Astrocyte (in vitro differentiated cells and primary cell): ENCODE data around the gene GAS2L1. TPM values are rescaled to one million over a fixed set of nuclear protein-coding genes. Genes with fewer than 3 reads are reported as not detected.

ENCODE experiments used
- DNase-seq: peaks from one replicate; pipeline ENCODE4 v3.0.0-alpha.2; 2010; ENCODE audit warnings: low read depth
- FAIRE-seq: peaks from 2 replicates; lab custom pipeline; 2011; peaks lifted over from hg19 to GRCh38; lab: Jason Lieb, UNC
- H2AFZ ChIP-seq: 2 replicates; pipeline ENCODE4 v1.6.0; 2012; ENCODE audit warnings: low read depth, low read length, inconsistent platforms
- H3K27ac ChIP-seq: 2 replicates; pipeline ENCODE4 v1.5.1; 2011; ENCODE audit warnings: low read depth, low read length, inconsistent platforms
- H3K27me3 ChIP-seq: 2 replicates; pipeline ENCODE4 v1.6.0; 2011; ENCODE audit warnings: low read length, inconsistent platforms; ENCODE audit not compliant: insufficient read depth
- H3K36me3 ChIP-seq: 2 replicates; pipeline ENCODE4 v1.5.1; 2011; ENCODE audit warnings: low read length, inconsistent platforms; ENCODE audit not compliant: insufficient read depth
- H3K4me1 ChIP-seq: 2 replicates; pipeline ENCODE4 v1.5.1; 2011; ENCODE audit warnings: low read length, inconsistent platforms; ENCODE audit not compliant: insufficient read depth
- H3K4me2 ChIP-seq: 2 replicates; pipeline ENCODE4 v1.6.0; 2012; ENCODE audit warnings: low read length, inconsistent platforms
- H3K4me3 ChIP-seq: 2 replicates; pipeline ENCODE4 v1.5.1; 2011; ENCODE audit warnings: low read depth, mild to moderate bottlenecking, low read length, inconsistent platforms; ENCODE audit not compliant: insufficient read depth
- H3K79me2 ChIP-seq: 2 replicates; pipeline ENCODE4 v1.6.0; 2012; ENCODE audit warnings: mild to moderate bottlenecking, low read length, inconsistent platforms; ENCODE audit not compliant: insufficient read depth
- H3K9ac ChIP-seq: 2 replicates; pipeline ENCODE4 v1.6.0; 2012; ENCODE audit warnings: mild to moderate bottlenecking, low read length, inconsistent platforms
- H3K9me3 ChIP-seq: 2 replicates; pipeline ENCODE4 v1.5.1; 2012; ENCODE audit warnings: low read depth, mild to moderate bottlenecking, low read length, inconsistent platforms; ENCODE audit not compliant: insufficient read depth
- H4K20me1 ChIP-seq: 2 replicates; pipeline ENCODE4 v1.6.0; 2012; ENCODE audit warnings: low read length, inconsistent platforms; ENCODE audit not compliant: insufficient read depth
- H3K27ac Mint-ChIP-seq: one replicate; pipeline ENCODE4 v1.8.0; 2021; ENCODE audit warnings: mild to moderate bottlenecking, mixed read lengths; ENCODE audit not compliant: unreplicated experiment
- H3K27me3 Mint-ChIP-seq: one replicate; pipeline ENCODE4 v1.8.0; 2021; ENCODE audit warnings: low read depth, mixed read lengths; ENCODE audit not compliant: unreplicated experiment
- H3K36me3 Mint-ChIP-seq: one replicate; pipeline ENCODE4 v1.8.0; 2021; ENCODE audit warnings: low read depth, mixed read lengths; ENCODE audit not compliant: unreplicated experiment
- H3K4me1 Mint-ChIP-seq: one replicate; pipeline ENCODE4 v1.8.0; 2021; ENCODE audit warnings: low read depth, mixed read lengths; ENCODE audit not compliant: unreplicated experiment
- H3K4me3 Mint-ChIP-seq: one replicate; pipeline ENCODE4 v1.8.0; 2021; ENCODE audit warnings: mild to moderate bottlenecking, moderate library complexity, mixed read lengths; ENCODE audit not compliant: unreplicated experiment
- H3K9me3 Mint-ChIP-seq: one replicate; pipeline ENCODE4 v1.8.0; 2021; ENCODE audit warnings: mild to moderate bottlenecking, mixed read lengths; ENCODE audit not compliant: unreplicated experiment
- EZH2 ChIP-seq: IDR thresholded peaks from 2 replicates; pipeline ENCODE4 v1.6.1; 2012; ENCODE audit warnings: mild to moderate bottlenecking, low read length, inconsistent platforms; ENCODE audit not compliant: insufficient read depth
- total RNA-seq: library from RNA; stranded (reverse); gene quantifications from 2 replicates; pipeline ENCODE4 v1.2.1, GENCODE V29; 2021
- TF ChIP-seq, protein P1 (sequence below): IDR thresholded peaks from 2 replicates; pipeline ENCODE4 v1.5.1; 2011; ENCODE audit warnings: low read depth, mild to moderate bottlenecking, inconsistent platforms, low read length, moderate library complexity; ENCODE audit not compliant: insufficient read depth

The GAS2L1 gene
- total RNA-seq, 1 donor from 2014 or later = 24.3 TPM

DNA sequence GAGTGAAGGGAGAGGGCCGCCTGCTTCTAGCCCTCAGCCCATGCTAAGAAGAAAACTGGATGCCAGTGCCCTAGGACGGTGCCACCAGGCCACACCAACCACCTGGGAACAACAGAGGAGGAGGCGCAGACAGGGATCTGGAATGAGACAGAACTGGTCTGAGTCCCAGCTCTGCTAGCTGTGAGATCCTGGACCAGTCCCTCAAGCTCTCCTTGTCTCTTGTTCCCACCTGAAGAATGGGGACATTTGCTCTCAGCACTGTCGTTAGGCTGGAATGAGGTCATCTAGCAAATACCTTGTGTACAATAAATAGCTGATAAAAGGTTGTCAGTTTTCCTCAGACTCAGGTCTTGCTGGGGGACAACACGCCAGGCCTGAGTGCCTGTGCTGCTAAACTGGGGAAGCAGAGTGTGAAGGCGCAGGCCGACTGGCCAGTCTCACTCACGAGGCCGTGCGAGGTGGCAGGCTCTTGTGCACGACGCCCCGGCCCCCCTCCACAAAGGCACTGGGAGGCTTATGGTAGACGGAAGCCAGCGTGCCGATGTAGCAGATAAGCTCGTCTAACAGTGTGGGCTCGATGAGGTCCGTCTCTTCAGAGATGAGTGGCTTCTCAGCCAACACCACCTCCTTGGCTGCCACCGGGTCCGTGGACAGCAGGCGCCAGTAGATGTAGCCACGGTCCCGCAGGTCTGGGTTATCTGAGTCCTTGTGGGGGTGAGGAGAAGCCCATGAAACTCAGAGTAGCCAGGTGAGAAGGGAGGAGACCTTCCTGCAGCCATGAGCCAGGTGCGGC lies 34.8 kb downstream of the GAS2L1 start:
- Histone ChIP-seq H2AFZ (no peak overlapping the region), H3K9me3 (no peaks in the 10 kb centered on the region), H4K20me1 (peaks cover 37% of the 10 kb centered on the region), H3K4me3 (no peak overlapping the region), H3K4me2 (no peak overlapping the region), H3K27me3 (no peaks in the 10 kb centered on the region), H3K36me3 (peaks cover 19% of the 10 kb centered on the region), H3K4me1 (peaks cover 21% of the 10 kb centered on the region), H3K27ac (no peak overlapping the region), H3K79me2 (no peaks in the 10 kb centered on the region), H3K9ac (no peak overlapping the region)
- H3K27me3 Mint-ChIP-seq = no peaks in the 10 kb centered on the region
- no peaks in the 10 kb centered on the region for H3K9me3 Mint-ChIP-seq
- peaks cover 8% of the 10 kb centered on the region for H3K4me1 Mint-ChIP-seq
- DNase-seq = no peak
- no peak overlapping the region for H3K4me3 Mint-ChIP-seq
- H3K36me3 Mint-ChIP-seq = peaks cover 33% of the 10 kb centered on the region
- TF ChIP-seq EZH2 = no peak
- TF ChIP-seq, protein P1, sequence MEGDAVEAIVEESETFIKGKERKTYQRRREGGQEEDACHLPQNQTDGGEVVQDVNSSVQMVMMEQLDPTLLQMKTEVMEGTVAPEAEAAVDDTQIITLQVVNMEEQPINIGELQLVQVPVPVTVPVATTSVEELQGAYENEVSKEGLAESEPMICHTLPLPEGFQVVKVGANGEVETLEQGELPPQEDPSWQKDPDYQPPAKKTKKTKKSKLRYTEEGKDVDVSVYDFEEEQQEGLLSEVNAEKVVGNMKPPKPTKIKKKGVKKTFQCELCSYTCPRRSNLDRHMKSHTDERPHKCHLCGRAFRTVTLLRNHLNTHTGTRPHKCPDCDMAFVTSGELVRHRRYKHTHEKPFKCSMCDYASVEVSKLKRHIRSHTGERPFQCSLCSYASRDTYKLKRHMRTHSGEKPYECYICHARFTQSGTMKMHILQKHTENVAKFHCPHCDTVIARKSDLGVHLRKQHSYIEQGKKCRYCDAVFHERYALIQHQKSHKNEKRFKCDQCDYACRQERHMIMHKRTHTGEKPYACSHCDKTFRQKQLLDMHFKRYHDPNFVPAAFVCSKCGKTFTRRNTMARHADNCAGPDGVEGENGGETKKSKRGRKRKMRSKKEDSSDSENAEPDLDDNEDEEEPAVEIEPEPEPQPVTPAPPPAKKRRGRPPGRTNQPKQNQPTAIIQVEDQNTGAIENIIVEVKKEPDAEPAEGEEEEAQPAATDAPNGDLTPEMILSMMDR = no peak
- H3K27ac Mint-ChIP-seq = no peak overlapping the region
- FAIRE-seq = no peak

DNA sequence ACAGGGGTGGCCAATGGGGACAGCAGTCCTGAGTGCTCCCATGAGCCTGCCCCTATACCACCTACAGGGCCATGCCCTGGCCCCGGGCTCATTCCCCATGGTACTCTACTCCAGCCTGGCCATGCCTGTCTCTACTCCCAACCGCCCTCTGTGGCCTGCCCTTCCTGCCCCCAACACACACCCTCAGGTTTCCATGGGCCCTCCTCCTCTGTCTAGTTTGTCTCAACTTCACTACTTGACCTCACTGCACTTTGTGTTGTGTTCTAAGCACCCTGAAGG lies 35.3 kb downstream of the GAS2L1 start:
- no peak overlapping the region for H3K4me2 ChIP-seq
- no peak overlapping the region for H3K27ac ChIP-seq
- peaks cover 21% of the 10 kb centered on the region for H3K4me1 ChIP-seq
- H3K9ac ChIP-seq = no peak overlapping the region
- no peaks in the 10 kb centered on the region for H3K27me3 ChIP-seq
- no peak overlapping the region for H2AFZ ChIP-seq
- FAIRE-seq (no peak), DNase-seq (no peak)
- peaks cover 8% of the 10 kb centered on the region for H3K4me1 Mint-ChIP-seq
- H3K27ac Mint-ChIP-seq = no peak overlapping the region
- no peaks in the 10 kb centered on the region for H3K9me3 ChIP-seq
- H3K27me3 Mint-ChIP-seq = no peaks in the 10 kb centered on the region
- no peak overlapping the region for H3K4me3 Mint-ChIP-seq
- peaks cover 37% of the 10 kb centered on the region for H4K20me1 ChIP-seq
- peaks cover 31% of the 10 kb centered on the region for H3K36me3 Mint-ChIP-seq
- no peaks in the 10 kb centered on the region for H3K9me3 Mint-ChIP-seq
- no peak overlapping the region for H3K4me3 ChIP-seq
- TF ChIP-seq, protein P1 = no peak
- TF ChIP-seq EZH2 = no peak
- no peaks in the 10 kb centered on the region for H3K79me2 ChIP-seq
- peaks cover 21% of the 10 kb centered on the region for H3K36me3 ChIP-seq

DNA sequence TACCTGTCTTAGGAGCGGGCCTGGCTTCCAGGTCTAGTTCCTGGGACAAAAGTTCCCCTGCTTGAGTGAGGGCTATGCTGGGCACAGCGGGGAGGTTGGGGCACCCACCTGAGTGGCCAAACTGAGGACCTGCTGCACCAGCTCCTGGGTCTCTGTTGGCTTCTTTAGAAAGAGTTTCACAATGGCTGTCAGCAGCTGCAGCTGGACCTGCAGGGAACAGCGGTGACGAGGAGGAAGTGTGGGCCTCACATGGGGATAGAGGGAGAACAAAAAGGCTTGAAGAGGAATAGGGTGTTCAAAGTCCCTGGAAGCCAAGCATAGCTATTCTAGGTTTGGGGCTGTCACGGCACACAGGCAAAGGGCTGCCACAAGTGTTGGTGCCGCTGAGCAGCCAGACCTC lies 35.7 kb downstream of the GAS2L1 start:
- no peak overlapping the region for H2AFZ ChIP-seq
- no peaks in the 10 kb centered on the region for H3K79me2 ChIP-seq
- Mint-ChIP-seq H3K9me3 (no peaks in the 10 kb centered on the region), H3K27me3 (no peaks in the 10 kb centered on the region), H3K4me1 (peaks cover 8% of the 10 kb centered on the region), H3K4me3 (no peak overlapping the region), H3K27ac (no peak overlapping the region), H3K36me3 (peaks cover 31% of the 10 kb centered on the region)
- no peak overlapping the region for H3K9ac ChIP-seq
- DNase-seq = no peak
- no peaks in the 10 kb centered on the region for H3K9me3 ChIP-seq
- no peak overlapping the region for H3K4me2 ChIP-seq
- no peaks in the 10 kb centered on the region for H3K27me3 ChIP-seq
- no peak overlapping the region for H3K27ac ChIP-seq
- FAIRE-seq = no peak
- H3K36me3 ChIP-seq = peaks cover 25% of the 10 kb centered on the region
- H3K4me3 ChIP-seq = no peak overlapping the region
- peaks cover 37% of the 10 kb centered on the region for H4K20me1 ChIP-seq
- TF ChIP-seq, protein P1 = no peak
- no peak for TF ChIP-seq EZH2
- peaks cover 21% of the 10 kb centered on the region for H3K4me1 ChIP-seq
